HG02970 (cell line): Measurements from ENCODE around the gene MARCHF10.

Experiments used
- ATAC-seq: cut with Tn5 transposase; IDR thresholded peaks from one replicate; pipeline ENCODE4 v1.9.1; 2021; ENCODE audit warnings: mild to moderate bottlenecking, moderate library complexity, moderate number of reproducible peaks; ENCODE audit not compliant: unreplicated experiment, low FRiP score

The MARCHF10 gene

GRCh38 chr17:62681061-62681938 is 126.8 kb downstream of the MARCHF10 start:
- ATAC-seq, result no peak

GRCh38 chr17:62680541-62681052 is 127.5 kb downstream of the MARCHF10 start:
- no peak for ATAC-seq

GRCh38 chr17:62679866-62680377 is 128.2 kb downstream of the MARCHF10 start:
- no peak for ATAC-seq

GRCh38 chr17:62678214-62678919 is 129.7 kb downstream of the MARCHF10 start:
- no peak for ATAC-seq

- no peak for ATAC-seq
Observed at GRCh38 chr17:62676952-62677596, 131.0 kb downstream of the MARCHF10 start.

GRCh38 chr17:62676231-62676943 is 131.7 kb downstream of the MARCHF10 start:
- no peak for ATAC-seq

GRCh38 chr17:62675701-62676100 is 132.4 kb downstream of the MARCHF10 start:
- no peak for ATAC-seq

GRCh38 chr17:62675260-62675659 is 132.9 kb downstream of the MARCHF10 start:
- ATAC-seq, result no peak

- ATAC-seq, result no peak
Observed at GRCh38 chr17:62674841-62675240, 133.3 kb downstream of the MARCHF10 start.

GRCh38 chr17:62674363-62674739 is 133.8 kb downstream of the MARCHF10 start:
- ATAC-seq, result no peak

GRCh38 chr17:62673614-62674362 is 134.3 kb downstream of the MARCHF10 start:
- ATAC-seq, result no peak

GRCh38 chr17:62672957-62673356 is 135.2 kb downstream of the MARCHF10 start:
- ATAC-seq, result no peak

- ATAC-seq, result no peak
Observed at GRCh38 chr17:62671553-62671952, 136.6 kb downstream of the MARCHF10 start.

- no peak for ATAC-seq
Observed at GRCh38 chr17:62670202-62670821, 137.8 kb downstream of the MARCHF10 start.

- no peak for ATAC-seq
Observed at GRCh38 chr17:62668091-62668804, 139.9 kb downstream of the MARCHF10 start.

- ATAC-seq, result no peak
Observed at GRCh38 chr17:62666801-62667591, 141.1 kb downstream of the MARCHF10 start.

- ATAC-seq, result no peak
Observed at GRCh38 chr17:62666061-62666800, 141.9 kb downstream of the MARCHF10 start.
